Stimulated activated CD8-positive, alpha-beta memory T cell treated with anti-CD3 and anti-CD28 coated beads, Interleukin-4, amount 100 ng/mL, for 24 hours (primary cell): ENCODE results near the gene IAPP.
"Not testable (repeated sequence)": the region's sequence is repeated elsewhere in the genome, so short reads cannot be mapped to it uniquely, and the experiment has no call there.

Experiments used
- DNase-seq: peaks from one replicate; pipeline ENCODE4 v3.0.0-alpha.2; 2020; ENCODE audit warnings: low read depth

The IAPP gene

DNA sequence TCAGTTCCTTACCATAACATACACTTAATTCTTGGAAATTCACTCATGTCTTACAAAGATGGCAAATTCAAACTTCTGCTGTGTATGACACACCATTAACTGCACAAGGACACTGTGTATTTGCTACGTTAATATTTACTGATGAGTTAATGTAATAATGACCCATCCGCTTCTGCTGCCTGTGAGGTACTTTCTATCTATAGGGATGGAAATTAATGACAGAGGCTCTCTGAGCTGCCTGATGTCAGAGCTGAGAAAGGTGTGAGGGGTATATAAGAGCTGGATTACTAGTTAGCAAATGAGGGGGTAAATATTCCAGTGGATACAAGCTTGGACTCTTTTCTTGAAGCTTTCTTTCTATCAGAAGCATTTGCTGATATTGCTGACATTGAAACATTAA is at the start of gene IAPP:
Gene IAPP, plus strand, starts transcription at position 301 of the 400 bp plus-strand sequence. CDS start 450 bp downstream, outside the sequence.
- no peak for DNase-seq

DNA sequence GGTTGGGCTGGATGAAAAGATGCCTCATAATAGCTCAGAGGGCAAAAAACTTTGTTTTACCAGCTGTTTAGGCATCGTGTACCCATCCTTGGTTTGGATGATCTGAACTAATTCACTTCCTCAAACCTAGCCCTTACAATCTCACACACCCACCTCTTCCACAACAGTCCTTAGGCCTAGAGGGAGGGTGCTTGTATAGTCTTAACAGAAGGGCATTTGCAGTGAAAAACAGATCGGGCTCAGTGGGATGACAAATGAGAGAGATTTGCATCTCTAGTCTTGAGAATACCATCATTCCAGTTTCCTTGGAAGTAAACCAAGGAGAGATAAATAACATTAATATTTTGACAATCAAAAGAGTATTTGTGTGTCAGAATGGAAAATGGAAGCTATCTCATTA is 49.0 kb upstream of the IAPP start:
- DNase-seq = no peak

DNA sequence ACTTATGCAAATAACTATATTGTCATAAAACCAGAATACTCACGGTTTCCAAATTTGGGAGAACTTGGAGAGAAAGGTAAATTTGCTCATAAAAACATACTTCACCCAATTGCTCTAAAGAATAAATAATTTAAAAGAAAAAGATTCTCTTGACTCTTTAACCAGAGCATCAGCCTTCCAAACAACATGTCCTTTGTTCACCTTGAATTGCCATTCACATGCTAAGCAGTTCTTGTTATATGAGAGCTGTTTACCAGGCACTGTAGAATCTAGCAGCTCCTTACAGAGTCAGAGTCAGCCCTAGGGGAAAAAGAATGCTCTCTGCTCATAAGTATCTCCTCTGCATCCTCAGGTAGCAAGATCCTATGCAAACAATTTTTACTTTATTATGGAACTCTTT is 48.2 kb upstream of the IAPP start:
- no peak for DNase-seq

DNA sequence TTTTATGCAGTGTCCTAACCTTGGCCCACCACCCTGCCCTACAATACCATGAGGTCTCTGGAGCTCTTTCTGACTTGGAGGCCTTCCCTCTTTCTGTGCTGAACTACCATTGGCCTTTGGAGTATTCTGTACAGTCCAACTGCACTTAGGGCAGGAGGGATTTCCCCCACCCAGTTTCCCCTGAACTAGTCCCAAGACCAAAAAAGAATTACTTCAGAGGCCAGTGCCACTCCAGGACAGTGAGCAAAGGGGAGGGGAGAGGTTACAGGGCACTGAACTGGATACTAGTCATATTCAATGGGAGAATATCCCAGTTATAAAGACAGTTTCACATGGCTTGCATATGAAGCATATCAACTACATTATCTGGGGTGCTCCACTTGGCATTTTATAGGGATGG is 44.1 kb upstream of the IAPP start:
- no peak for DNase-seq

DNA sequence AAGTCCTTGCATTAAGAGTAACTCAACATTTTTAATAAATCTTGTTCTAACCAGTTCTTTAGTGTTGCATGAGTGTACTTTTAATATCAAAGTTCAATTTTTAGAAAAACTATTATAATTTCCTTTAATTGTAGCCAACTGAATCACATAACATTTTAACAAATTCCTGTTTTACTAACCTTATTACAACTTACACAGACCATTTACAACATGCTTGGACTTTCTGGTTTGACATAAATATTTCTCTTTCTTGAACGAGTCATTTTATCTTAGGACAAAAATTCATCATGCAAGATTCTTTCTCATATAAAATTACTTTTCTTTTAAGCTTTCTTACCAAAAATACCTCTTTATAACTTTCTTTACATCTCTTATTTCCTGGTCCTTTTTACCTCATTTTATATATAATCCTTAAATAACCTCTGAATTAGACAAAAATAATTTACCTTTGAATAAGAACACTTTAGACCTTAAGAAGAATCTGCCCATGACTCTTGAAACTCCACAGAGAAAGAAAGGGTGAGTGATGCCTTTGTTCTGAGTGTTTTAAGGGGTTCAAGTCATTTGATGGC is 41.9 kb upstream of the IAPP start:
- no peak for DNase-seq

DNA sequence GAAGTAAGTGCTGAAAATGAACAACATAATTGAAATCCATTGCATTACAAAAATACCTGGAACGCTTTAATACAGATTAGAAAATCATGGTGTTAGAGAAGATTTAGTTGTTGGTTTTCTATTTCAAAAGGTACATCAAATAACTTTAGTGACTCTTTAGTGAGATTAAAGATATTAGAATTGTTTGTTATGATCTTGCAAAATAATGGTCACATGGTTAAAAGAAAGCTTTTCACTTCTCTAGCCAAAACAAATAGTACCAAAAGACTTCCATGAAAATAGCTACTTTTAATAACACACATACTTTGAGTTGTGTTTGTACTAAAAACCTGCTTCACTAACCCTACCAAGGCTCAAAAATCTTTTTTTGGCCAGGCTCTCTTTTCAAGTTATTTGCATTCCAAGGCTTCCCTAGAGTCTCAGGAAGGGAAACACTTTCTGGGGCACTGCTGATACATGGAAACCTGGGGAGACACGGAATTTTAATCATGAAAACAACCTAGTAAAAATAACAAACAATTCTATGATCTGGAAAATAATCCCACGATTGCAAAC is 37.9 kb upstream of the IAPP start, which contains the start of gene SLCO1A2:
Gene SLCO1A2, minus strand, starts transcription at position 147 of the 555 bp plus-strand sequence. CDS start 270 bp downstream, outside the sequence.
- DNase-seq = no peak

DNA sequence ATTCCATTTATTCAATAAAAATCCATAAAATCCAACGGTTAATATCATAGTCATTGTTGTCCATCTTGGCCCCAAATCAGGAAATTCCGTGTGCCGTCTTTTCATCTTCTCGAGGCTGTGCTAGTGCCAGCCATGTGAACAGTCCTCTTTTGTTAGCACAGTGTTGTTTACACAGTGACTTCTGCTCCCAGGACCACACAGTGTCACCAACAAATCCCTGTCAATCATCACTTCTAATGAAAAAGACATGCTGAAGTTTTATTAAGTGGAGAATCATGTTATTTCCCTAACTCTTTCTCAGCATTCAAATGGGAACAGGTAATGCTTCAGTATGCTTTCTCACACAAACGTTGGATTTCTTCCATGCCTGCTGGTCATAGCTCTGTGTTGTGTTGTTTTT is 36.0 kb upstream of the IAPP start:
- no peak for DNase-seq

DNA sequence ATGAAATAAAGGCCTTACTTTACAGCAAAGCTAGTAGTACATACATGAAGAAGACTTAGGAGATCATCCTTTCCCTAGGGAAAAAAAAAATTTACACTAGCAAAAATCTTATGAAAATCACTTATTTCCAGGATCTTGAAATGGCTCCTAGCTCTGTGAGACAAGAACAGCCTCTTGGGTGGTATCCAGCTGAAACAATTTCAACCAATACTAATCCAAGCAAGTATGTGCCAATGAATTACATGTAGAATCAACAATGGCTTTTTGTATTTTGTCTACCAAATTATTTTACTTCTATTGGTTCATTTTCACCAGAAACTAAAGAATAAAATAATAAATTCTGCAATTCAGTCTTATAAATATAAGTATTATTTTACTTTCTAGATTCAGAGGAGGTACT is 35.2 kb upstream of the IAPP start:
- no peak for DNase-seq

DNA sequence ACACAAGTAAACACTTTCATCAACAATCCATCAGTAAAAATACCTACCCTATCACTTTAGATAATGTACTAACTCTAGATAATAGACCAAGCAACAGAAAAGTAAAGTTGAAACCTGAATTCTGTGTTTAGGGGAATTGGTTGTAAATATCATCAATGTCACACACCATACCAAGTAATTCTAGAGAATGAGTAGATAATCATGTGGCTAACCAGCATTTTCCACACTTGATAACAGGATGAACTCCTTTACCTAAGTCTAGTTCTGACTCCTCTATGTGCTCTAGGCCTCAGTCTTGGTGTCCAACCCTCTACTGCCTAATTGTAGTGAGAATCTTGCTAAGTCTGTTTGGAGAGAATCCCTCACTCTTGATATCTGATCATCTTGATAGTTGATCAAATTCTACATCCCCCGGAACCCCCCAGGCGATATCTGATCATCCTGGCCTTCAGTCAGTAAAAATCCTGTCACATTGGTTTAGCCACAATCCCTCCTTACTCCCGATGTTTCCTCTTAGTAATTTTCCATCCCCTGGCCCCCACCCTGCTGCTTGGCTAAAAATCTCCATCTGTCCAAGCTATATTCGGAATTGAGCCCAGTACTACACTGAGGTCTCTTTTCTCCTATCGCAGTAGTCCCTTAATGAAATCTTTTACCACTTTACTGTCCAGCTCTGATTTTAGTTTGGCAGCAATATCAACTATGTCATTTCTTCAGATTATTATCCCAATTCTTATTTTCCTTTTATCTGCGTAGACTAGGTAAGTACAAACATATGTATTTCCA is 34.5 kb upstream of the IAPP start:
- DNase-seq = no peak

DNA sequence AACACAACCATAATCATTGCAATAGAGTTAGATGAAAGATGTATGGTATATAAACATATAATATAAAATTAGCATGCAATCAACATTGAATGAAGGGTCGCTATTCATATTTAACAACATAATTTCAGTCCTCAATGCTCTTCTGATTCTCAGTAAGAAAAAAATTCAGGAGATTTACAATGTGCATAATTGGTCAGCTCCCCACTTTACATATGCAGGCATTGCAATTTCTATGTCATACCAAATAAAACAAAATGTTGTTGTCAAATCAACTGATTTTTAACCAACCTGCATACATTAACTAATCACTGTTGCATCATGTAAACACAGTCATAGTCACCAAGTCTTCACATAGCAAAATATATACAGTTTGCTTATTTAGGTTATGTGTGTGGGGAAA is 32.8 kb upstream of the IAPP start:
- no peak for DNase-seq

DNA sequence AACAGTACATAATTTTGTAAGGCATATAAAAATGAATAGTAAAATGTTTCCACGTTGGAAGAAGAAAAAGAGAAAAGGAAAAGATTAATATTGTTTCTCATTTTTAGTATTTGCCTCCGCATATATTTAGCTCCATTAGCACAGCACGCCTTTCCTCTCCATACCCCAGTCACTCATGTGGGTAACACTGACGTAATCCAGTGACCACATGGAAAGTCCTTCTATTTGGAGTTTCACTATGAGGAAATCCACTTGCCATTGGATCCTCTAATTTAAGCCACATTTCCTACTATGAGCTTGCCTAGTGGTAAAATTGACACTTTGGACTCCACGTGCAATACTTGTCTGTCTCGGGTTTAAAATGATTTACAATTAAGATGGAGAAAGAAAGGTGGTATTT is 32.3 kb upstream of the IAPP start:
- no peak for DNase-seq

DNA sequence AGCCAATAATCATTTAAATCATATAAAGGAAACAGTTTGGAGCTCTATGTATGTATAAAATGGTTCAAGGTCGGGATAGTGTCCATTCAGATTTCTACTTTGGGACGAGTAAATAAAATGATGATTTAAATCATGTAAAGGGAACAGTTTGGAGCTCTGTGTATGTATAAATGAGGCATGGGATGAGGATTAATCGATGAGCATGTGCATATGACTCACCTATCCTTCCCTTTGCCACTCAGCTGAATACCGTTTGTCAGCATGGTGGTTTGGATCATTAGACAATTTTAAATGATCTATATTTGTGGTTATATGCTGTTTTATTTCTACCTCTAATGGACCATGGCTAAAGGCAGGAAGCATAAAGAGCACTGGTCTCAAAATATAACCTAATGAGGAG is 30.9 kb upstream of the IAPP start:
- no peak for DNase-seq

DNA sequence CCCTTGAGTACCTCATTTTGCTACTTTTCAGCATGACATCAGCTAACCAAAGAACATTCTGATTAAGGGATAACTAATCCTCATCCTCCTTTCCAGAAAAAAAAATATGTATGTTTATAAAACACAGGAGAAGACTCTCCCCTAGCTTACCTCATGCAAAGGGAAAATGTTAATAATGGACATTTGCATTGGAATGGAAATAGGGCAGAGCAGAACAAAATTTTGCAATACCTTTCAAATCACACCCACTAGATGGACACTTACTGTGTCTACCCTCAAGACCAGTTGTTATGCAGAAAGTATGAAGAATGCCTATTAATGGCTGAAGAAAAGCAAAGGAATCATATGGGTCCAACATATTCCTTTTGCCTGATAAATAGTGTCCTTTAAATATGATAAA is 29.1 kb upstream of the IAPP start:
- no peak for DNase-seq

DNA sequence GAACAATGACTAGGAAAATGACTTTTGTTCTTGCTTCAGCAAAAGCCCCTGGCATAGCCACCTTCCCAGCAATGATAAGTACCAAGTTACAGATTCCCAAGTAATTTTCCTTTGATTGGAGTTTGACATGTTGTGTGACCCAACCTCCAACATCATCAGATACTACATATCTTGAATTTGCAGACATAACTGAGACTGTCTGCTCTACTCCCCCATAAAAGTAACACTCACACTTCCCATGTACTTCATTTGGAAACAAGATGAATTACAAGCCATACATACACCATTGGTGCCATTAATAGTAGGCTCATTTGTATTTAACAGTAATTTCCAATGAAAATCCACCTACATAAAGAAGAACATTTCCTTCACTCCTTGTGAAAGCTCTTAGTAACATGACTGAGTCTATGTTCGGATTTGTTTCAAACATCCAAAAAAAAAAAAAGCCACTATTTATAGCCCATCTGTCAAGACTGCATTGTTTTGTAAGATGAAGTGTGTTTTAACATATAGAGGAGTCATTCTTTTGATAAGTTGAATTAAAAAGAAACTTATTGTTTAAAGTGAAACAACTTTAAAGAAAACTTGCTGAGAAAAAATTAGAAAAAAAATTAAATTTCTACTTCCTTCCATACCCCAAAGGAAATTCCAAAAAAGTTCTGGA is 26.0 kb upstream of the IAPP start:
- no peak for DNase-seq

DNA sequence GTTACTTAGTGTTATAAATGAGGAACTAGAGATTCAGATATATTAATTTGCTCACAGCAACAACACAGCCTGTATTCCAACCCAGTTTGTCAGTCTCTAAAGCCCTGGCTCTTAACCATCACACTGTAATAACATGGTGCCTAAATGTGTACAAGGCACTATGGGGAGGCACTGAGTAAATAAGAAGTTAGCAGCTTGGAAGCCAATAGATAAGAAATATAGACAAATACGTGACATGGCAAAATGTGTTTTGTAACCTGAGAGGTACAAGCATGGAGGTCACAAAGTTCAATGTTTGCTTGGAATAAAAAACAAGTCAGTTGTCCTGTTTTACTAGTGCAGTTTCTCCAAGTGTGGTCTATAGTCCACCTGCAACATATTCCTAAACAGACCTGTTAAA is 21.7 kb upstream of the IAPP start:
- no peak for DNase-seq

DNA sequence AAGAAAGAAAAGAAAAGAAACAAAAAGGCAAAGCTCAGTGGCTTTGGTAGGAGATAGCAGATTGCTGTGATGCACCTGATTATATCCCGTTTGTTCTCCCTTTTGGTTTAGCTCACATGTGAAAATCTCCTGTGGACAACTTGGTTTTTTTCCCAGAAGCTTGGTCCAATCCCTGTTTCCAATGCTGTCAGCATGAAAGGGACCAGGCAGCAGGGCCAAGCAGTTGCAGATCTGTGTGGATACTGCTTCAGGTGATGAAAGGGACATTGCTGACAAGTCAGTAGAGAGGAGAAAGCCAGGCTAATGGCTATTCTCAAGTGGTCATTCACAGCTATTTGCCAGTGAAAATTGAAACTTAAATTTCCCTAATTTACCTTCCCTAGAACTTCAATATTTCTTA is 19.2 kb upstream of the IAPP start:
- DNase-seq = no peak

DNA sequence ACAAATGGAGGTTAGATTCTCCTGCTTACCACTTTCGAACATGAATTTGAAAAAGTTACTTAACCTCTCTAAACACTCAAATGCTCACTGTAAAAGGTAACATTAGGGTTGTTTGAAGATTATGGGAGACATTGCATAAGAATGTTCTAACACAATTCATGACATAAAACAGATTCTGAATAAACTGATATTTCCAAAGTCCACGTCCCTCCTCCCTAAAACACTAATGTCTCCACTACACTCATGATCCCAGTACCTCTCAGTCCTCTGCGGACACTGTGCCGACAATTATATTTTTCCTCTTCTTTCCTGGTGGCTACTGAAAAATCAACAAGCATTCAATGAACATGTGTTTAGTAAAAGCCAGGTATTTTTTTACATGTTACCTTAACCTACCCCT is 18.8 kb upstream of the IAPP start:
- DNase-seq = no peak

DNA sequence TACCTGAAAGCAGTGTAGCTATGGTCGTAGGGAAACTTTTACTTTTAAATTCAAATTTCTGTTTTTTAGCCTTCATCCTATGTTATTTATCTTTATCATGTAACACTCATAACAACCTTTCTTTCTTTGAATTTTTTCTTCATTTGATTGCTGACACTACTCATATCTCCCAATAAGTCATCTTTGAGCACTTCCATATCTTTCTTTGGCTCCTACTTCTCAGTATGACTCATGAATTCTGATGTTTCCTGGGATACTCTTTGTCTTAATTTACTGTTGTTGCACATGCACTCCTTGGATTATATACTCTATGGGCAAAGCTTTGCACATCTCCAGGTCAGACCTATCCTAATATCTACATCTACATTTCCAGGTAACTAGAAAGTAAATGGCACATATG is 18.1 kb upstream of the IAPP start:
- no peak for DNase-seq

DNA sequence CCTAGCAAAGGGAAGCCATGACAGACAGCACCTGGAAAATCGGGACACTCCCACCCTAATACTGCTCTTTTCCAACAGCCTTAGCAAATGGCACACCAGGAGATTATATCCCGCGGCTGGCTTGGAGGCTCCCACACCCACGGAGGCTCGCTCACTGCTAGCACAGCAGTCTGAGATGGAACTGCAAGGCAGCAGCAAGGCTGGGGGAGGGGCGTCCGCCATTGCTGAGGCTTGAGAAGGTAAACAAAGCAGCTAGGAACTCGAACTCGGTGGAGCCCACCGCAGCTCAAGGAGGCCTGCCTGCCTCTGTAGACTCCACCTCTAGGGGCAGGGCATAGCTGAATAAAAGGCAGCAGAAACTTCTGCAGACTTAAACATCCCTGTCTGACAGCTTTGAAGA is 12.1 kb upstream of the IAPP start:
- DNase-seq = not testable (repeated sequence)

DNA sequence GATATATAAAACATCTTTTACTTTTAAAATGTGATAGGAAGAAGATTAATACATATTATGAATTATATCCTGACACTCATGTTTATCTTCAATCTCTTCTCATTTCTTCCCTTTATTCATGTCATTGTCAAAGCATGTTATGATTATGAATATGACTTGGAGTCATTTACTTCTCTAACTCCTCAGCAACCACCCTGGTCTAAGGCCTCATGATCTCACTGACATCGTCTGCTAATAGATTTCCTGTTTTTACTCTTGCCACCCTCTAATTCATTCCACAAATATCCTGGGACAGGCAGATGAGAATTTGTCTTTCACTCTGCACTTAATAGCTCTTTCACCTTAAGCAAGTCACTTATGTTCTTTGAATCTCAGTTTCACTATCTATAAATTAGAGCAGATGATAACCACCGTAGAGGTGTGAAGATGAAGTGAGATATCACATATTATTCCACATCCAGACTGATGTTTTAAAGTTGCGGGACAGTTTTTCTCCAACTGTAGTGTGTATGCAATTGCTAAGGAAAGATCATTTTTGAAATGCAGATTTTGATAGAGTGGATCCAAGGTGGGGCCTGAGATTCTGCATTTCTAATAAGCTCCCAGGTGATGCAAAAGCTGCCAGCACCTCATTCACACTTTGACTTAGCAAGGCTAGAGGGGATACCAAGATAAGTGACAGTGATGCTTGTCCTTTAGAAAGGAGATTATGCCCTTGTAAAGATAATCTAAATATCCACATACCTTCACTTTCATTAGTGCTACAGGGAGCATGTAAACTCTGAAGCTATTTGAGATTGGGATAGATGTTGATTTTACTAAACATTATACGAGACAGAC is 3.3 kb upstream of the IAPP start:
- DNase-seq = no peak

DNA sequence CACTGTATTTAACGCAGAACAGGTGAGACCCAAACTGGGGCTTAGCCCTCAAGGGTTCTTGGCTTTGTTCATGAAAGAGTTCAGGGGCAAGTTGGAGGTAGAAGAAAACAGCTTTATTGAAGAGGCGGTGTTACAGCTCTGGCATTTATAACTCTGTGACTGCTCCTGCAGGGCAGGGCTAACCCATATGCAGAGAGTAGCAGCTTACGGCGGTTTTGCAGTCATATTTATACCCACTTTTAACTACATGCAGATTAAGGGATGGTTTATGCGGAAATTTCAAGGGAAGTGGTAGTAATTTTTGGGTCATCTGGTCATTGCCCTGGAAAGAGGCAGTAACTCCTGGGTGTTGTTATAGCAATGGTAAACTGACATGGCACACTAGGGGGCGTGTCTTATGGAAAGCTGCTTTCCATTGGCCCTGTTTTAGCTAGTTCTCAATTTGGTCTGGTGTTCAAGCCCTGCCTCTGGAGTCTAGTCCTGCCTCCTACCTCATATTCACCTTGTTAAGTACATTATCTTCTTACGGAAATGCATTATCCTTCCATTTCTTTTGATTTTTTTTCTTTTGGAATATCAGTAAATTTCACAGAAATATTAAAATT is 1.8 kb upstream of the IAPP start:
- no peak for DNase-seq

DNA sequence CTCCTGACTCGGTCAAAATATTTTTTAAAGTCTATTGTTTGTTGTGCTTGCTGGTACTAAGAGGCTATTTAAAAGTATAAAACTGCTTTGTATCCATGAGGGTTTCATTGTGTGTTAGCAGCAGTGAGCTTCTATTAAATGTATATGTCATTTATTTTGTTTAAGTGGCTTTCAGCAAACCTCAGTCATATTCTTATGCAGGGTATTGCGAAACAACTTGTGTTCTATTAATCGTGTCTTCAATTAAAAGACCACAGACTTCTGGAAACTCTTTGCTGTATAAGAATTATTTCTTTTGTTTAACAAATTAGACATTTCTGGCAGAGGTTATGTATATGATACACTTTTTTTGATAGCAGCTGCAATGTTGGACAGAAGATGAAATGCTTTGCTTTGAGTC is 6.5 kb downstream of the IAPP start:
- DNase-seq = no peak
